ENCODE data around the gene MAN1B1.

DNA sequence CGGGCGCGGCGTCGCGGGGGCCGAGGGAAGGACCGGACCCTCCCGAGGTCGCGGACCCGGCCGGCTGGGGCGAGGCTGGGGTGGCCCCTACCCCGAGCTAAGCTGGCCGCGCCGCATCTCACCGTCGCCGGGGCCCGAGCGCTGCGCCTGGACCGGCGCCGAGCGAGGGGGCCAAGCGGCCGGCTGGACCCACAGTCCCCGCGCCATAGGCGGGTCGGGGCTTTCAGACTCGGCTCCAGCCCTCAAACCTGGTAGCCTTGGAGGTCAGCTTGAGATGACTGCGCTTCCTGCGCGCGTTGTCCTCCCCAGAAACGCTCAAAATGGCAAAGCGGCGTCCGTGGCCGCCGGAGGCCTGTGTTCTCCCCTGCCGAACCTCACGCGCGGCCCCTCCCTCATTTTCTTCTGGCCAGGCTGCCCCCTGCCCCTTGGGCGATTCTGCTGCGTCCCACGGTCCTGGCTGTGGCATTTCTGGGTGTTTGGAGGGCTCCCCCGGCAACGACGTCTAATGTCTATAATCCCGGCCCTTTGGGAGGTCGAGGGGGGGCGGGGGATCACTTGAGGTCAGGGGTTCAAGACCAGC is 43.5 kb downstream of the MAN1B1 start:
- TF ChIP-seq, protein P1, sequence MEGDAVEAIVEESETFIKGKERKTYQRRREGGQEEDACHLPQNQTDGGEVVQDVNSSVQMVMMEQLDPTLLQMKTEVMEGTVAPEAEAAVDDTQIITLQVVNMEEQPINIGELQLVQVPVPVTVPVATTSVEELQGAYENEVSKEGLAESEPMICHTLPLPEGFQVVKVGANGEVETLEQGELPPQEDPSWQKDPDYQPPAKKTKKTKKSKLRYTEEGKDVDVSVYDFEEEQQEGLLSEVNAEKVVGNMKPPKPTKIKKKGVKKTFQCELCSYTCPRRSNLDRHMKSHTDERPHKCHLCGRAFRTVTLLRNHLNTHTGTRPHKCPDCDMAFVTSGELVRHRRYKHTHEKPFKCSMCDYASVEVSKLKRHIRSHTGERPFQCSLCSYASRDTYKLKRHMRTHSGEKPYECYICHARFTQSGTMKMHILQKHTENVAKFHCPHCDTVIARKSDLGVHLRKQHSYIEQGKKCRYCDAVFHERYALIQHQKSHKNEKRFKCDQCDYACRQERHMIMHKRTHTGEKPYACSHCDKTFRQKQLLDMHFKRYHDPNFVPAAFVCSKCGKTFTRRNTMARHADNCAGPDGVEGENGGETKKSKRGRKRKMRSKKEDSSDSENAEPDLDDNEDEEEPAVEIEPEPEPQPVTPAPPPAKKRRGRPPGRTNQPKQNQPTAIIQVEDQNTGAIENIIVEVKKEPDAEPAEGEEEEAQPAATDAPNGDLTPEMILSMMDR (conservative IDR thresholded peaks at IDR 0.05): no peak
- no peak for TF ChIP-seq ZFX (IDR thresholded peaks at IDR 0.05)

All from C4-2B (cell line).